HepG2 (cell line): ENCODE measurements around the gene OSER1. TPM values are rescaled to one million over a fixed set of nuclear protein-coding genes. Genes with fewer than 3 reads are reported as not detected.

Experiments used
- AHR ChIP-seq: IDR thresholded peaks from 2 replicates; pipeline ENCODE4 v1.6.1; 2018; ENCODE audit warnings: missing genetic modification reagents, missing compliant biosample characterization
- EP300 ChIP-seq, 3 experiments: sonication (generic) in 1 of 3; formaldehyde crosslinking in 1 of 3; IDR thresholded peaks; 2 replicates each; pipeline versions ENCODE4 v1.5.1 to v1.6.1; 2011 to 2020; ENCODE audit warnings: low read depth in 2 of 3, low read length in 2 of 3, borderline replicate concordance in 1 of 3, improper control_type of control experiment in 1 of 3, mild to moderate bottlenecking in 1 of 3, missing genetic modification reagents in 1 of 3, moderate library complexity in 1 of 3
- HDAC1 ChIP-seq: sonication (generic); formaldehyde crosslinking; IDR thresholded peaks from 2 replicates; pipeline ENCODE4 v1.5.1; 2020; ENCODE audit warnings: mild to moderate bottlenecking, missing genetic modification reagents
- KDM2A ChIP-seq: sonication (generic); formaldehyde crosslinking; IDR thresholded peaks from 2 replicates; pipeline ENCODE4 v1.4.0; 2020; ENCODE audit warnings: low read depth, missing genetic modification reagents, borderline replicate concordance
- KDM5A ChIP-seq: fragments of 200-600 bp; sonication (generic); IDR thresholded peaks from 2 replicates; pipeline ENCODE4 v1.7.0; 2018; ENCODE audit warnings: antibody characterized with exemption, mild to moderate bottlenecking, low read length, borderline replicate concordance
- PHF20 ChIP-seq: sonication (generic); formaldehyde crosslinking; IDR thresholded peaks from 2 replicates; pipeline ENCODE4 v1.5.0; 2020; ENCODE audit warnings: mild to moderate bottlenecking, missing genetic modification reagents
- POLR2G ChIP-seq: fragments of 200-400 bp; formaldehyde crosslinking; IDR thresholded peaks from 2 replicates; pipeline ENCODE4 v1.6.1; 2018; ENCODE audit warnings: mild to moderate bottlenecking, low read depth, low read length, moderate library complexity
- RELA ChIP-seq: sonication (generic); formaldehyde crosslinking; IDR thresholded peaks from 2 replicates; pipeline ENCODE4 v1.4.0; 2020; ENCODE audit warnings: missing genetic modification reagents
- RORA ChIP-seq: sonication (generic); formaldehyde crosslinking; IDR thresholded peaks from 2 replicates; pipeline ENCODE4 v1.5.0; 2020; ENCODE audit warnings: mild to moderate bottlenecking, missing genetic modification reagents, moderate library complexity
- RXRA ChIP-seq: sonication (generic); formaldehyde crosslinking; IDR thresholded peaks from 2 replicates; pipeline ENCODE4 v1.5.1; 2020; ENCODE audit warnings: missing genetic modification reagents
- SNAI1 ChIP-seq: sonication (generic); formaldehyde crosslinking; IDR thresholded peaks from 2 replicates; pipeline ENCODE4 v1.5.0; 2020; ENCODE audit warnings: mild to moderate bottlenecking, missing genetic modification reagents, borderline replicate concordance
- TSC22D2 ChIP-seq: sonication (generic); formaldehyde crosslinking; IDR thresholded peaks from 2 replicates; pipeline ENCODE4 v1.5.1; 2020; ENCODE audit warnings: missing genetic modification reagents, mild to moderate bottlenecking, borderline replicate concordance
- ZMYM3 ChIP-seq: sonication (generic); formaldehyde crosslinking; IDR thresholded peaks from 2 replicates; pipeline ENCODE4 v1.5.1; 2020; ENCODE audit warnings: mild to moderate bottlenecking, missing genetic modification reagents
- ZNF33A ChIP-seq: sonication (generic); formaldehyde crosslinking; IDR thresholded peaks from 2 replicates; pipeline ENCODE4 v1.5.1; 2020; ENCODE audit warnings: missing genetic modification reagents, mild to moderate bottlenecking, moderate library complexity, borderline replicate concordance
- ZNF468 ChIP-seq: sonication (generic); formaldehyde crosslinking; IDR thresholded peaks from 2 replicates; pipeline ENCODE4 v1.8.0; 2022; ENCODE audit warnings: mild to moderate bottlenecking, moderate library complexity, missing genetic modification reagents
- ZNF652 ChIP-seq: IDR thresholded peaks from 2 replicates; pipeline ENCODE4 v1.6.1; 2016; ENCODE audit warnings: low read depth, borderline replicate concordance
- polyA plus RNA-seq, 8 experiments: library from polyadenylated mRNA; depleted of rRNA in 3 of 8; stranded (reverse) in 7 of 8; unstranded in 1 of 8; fragments of >200 nt; fragmentation: Illumina TruSeq in 4 of 8; extraction: Trizol in 4 of 8; gene quantifications; 2 replicates each; pipeline versions ENCODE4 v1.2.1 to v1.2.3, GENCODE V29; 2011 to 2016; ENCODE audit warnings: low read depth in 4 of 8, missing spikeins in 1 of 8, mixed read lengths in 1 of 8; ENCODE audit not compliant: insufficient read depth in 1 of 8
- total RNA-seq, 5 experiments: library from RNA; depleted of rRNA; stranded (reverse); fragments of >200 nt; fragmentation: Illumina TruSeq; extraction: Trizol; gene quantifications; 2 replicates each; pipeline ENCODE4 v1.2.3, GENCODE V29; 2016; ENCODE audit warnings: low read depth in 1 of 5
- TF ChIP-seq, protein P1 (sequence below): sonication (generic); formaldehyde crosslinking; IDR thresholded peaks from 2 replicates; pipeline ENCODE4 v1.5.1; 2020; ENCODE audit warnings: missing genetic modification reagents, mild to moderate bottlenecking, borderline replicate concordance
- TF ChIP-seq, protein P2 (sequence below): sonication (generic); formaldehyde crosslinking; IDR thresholded peaks from 2 replicates; pipeline ENCODE4 v1.4.0; 2020; ENCODE audit warnings: mild to moderate bottlenecking, low read depth, missing genetic modification reagents
- TF ChIP-seq, protein P3 (sequence below): sonication (generic); formaldehyde crosslinking; IDR thresholded peaks from 2 replicates; pipeline ENCODE4 v1.4.0; 2020; ENCODE audit warnings: missing genetic modification reagents, borderline replicate concordance
- TF ChIP-seq, protein P4 (sequence below): sonication (generic); formaldehyde crosslinking; IDR thresholded peaks from 2 replicates; pipeline ENCODE4 v1.8.1; 2023; ENCODE audit warnings: mild to moderate bottlenecking, moderate library complexity, missing genetic modification reagents
- TF ChIP-seq, protein P5 (sequence below): sonication (generic); formaldehyde crosslinking; IDR thresholded peaks from 2 replicates; pipeline ENCODE4 v1.4.0; 2020; ENCODE audit warnings: missing genetic modification reagents, borderline replicate concordance

OSER1 gene
- total and polyA plus RNA-seq, 2 of the 13 experiments (the other 11 are each of a cell fraction or from before 2014, with no cell fraction given): 71.2 to 71.5 TPM

DNA sequence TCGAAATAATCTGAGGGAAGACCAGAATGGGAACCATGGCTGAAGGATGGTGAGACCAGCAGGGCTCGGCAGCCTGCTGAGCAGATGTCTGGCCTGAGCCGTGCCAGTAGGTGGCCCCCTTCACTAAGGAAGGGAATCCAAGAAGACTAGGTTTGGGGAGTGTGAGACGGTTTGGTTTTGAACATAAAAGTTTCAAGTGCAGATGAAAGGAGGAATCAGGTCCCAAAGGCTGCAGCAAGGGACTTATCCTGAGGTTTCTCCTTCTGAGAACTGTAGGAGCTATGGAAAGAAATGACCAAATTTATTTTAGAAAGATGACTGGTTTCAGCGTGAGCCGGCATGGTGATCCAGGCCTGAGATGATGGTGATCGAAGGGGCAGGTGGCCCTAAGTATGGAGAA lies 4.6 kb upstream of the OSER1 start (continued):
- TF ChIP-seq, protein P1, sequence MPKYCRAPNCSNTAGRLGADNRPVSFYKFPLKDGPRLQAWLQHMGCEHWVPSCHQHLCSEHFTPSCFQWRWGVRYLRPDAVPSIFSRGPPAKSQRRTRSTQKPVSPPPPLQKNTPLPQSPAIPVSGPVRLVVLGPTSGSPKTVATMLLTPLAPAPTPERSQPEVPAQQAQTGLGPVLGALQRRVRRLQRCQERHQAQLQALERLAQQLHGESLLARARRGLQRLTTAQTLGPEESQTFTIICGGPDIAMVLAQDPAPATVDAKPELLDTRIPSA: no peak
- TF ChIP-seq ZNF33A (CRISPR knock-in tag) (no peak), RORA (CRISPR knock-in tag) (no peak), KDM5A (no peak), RELA (CRISPR knock-in tag) (no peak), TSC22D2 (0 out of 2 replicates have a peak, but pooled peaks have one; percentile 89), SNAI1 (CRISPR knock-in tag) (no peak), RXRA (CRISPR knock-in tag) (peak; percentile 40; the same call in 1 of the 2 replicates), AHR (peak; percentile 92; the same call in 1 of the 2 replicates), EP300 (IDR thresholded peaks at IDR 0.05; ENCODE audit: low read depth in 2 of 2, low read length in 2 of 2) (no peak), EP300 (CRISPR knock-in tag; IDR thresholded peaks at IDR 0.05; ENCODE audit: borderline replicate concordance) (no peak), ZNF652 (CRISPR knock-in tag) (no peak), POLR2G (no peak), PHF20 (CRISPR knock-in tag) (no peak), ZMYM3 (CRISPR knock-in tag) (no peak), HDAC1 (CRISPR knock-in tag) (0 out of 2 replicates have a peak, but pooled peaks have one; percentile 1), KDM2A (peak; percentile 79; the same call in 1 of the 2 replicates), ZNF468 (no peak)
- TF ChIP-seq, protein P2, sequence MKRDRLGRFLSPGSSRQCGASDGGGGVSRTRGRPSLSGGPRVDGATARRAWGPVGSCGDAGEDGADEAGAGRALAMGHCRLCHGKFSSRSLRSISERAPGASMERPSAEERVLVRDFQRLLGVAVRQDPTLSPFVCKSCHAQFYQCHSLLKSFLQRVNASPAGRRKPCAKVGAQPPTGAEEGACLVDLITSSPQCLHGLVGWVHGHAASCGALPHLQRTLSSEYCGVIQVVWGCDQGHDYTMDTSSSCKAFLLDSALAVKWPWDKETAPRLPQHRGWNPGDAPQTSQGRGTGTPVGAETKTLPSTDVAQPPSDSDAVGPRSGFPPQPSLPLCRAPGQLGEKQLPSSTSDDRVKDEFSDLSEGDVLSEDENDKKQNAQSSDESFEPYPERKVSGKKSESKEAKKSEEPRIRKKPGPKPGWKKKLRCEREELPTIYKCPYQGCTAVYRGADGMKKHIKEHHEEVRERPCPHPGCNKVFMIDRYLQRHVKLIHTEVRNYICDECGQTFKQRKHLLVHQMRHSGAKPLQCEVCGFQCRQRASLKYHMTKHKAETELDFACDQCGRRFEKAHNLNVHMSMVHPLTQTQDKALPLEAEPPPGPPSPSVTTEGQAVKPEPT (CRISPR knock-in tag): no peak
- TF ChIP-seq, protein P3, sequence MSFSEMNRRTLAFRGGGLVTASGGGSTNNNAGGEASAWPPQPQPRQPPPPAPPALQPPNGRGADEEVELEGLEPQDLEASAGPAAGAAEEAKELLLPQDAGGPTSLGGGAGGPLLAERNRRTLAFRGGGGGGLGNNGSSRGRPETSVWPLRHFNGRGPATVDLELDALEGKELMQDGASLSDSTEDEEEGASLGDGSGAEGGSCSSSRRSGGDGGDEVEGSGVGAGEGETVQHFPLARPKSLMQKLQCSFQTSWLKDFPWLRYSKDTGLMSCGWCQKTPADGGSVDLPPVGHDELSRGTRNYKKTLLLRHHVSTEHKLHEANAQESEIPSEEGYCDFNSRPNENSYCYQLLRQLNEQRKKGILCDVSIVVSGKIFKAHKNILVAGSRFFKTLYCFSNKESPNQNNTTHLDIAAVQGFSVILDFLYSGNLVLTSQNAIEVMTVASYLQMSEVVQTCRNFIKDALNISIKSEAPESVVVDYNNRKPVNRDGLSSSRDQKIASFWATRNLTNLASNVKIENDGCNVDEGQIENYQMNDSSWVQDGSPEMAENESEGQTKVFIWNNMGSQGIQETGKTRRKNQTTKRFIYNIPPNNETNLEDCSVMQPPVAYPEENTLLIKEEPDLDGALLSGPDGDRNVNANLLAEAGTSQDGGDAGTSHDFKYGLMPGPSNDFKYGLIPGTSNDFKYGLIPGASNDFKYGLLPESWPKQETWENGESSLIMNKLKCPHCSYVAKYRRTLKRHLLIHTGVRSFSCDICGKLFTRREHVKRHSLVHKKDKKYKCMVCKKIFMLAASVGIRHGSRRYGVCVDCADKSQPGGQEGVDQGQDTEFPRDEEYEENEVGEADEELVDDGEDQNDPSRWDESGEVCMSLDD: no peak
- TF ChIP-seq, protein P4, sequence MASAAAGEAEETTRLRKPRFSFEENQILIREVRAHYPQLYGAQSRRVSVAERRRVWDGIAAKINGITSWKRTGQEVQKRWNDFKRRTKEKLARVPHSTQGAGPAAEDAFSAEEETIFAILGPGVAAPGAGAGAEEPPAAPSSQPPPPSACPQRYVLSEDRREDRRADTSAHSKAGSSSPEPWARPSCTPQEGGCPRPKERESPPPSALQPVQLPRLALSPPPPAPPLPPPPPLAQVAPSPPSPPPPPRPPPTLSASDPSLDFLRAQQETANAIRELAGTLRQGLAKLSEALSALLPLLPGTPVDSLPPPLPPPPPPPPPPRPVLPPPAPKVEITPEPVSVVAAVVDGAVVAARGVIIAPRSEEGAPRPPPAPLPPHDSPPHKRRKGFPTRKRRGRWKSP: no peak
- TF ChIP-seq, protein P5, sequence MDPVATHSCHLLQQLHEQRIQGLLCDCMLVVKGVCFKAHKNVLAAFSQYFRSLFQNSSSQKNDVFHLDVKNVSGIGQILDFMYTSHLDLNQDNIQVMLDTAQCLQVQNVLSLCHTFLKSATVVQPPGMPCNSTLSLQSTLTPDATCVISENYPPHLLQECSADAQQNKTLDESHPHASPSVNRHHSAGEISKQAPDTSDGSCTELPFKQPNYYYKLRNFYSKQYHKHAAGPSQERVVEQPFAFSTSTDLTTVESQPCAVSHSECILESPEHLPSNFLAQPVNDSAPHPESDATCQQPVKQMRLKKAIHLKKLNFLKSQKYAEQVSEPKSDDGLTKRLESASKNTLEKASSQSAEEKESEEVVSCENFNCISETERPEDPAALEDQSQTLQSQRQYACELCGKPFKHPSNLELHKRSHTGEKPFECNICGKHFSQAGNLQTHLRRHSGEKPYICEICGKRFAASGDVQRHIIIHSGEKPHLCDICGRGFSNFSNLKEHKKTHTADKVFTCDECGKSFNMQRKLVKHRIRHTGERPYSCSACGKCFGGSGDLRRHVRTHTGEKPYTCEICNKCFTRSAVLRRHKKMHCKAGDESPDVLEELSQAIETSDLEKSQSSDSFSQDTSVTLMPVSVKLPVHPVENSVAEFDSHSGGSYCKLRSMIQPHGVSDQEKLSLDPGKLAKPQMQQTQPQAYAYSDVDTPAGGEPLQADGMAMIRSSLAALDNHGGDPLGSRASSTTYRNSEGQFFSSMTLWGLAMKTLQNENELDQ (CRISPR knock-in tag): peak; percentile 88; the same call in 1 of the 2 replicates
